ENCODE data around the gene LCN6. TPM values are rescaled to one million over a fixed set of nuclear protein-coding genes. Genes with fewer than 3 reads are reported as not detected.

LCN6 gene
- total and polyA plus RNA-seq, 2 of the 13 experiments (the other 11 are each of a cell fraction or from before 2014, with no cell fraction given): not detected

DNA sequence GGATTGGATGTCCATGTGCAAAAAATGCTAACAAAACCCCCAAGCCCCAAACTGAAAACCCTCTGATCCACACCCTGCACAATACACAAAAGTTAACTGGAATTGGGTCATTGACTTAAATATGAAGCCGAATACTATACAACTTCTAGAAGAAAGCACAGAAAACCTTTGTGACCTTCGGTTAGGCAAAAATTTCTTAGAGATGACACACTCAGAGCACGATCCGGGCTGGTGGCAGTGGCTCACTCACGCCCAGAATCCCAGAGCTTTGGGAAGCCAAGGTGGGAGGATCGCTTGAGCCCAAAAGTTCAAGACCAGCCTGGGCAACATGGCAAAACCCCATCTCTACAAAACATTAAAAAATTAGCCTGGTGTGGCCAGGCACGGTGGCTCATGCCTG, 37.8 kb downstream of the LCN6 start (continued):
- TF ChIP-seq, protein P1, sequence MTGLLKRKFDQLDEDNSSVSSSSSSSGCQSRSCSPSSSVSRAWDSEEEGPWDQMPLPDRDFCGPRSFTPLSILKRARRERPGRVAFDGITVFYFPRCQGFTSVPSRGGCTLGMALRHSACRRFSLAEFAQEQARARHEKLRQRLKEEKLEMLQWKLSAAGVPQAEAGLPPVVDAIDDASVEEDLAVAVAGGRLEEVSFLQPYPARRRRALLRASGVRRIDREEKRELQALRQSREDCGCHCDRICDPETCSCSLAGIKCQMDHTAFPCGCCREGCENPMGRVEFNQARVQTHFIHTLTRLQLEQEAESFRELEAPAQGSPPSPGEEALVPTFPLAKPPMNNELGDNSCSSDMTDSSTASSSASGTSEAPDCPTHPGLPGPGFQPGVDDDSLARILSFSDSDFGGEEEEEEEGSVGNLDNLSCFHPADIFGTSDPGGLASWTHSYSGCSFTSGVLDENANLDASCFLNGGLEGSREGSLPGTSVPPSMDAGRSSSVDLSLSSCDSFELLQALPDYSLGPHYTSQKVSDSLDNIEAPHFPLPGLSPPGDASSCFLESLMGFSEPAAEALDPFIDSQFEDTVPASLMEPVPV (CRISPR knock-in tag; IDR thresholded peaks at IDR 0.05): no peak
- no peak for TF ChIP-seq ZNF124 (CRISPR knock-in tag; IDR thresholded peaks at IDR 0.05)

DNA sequence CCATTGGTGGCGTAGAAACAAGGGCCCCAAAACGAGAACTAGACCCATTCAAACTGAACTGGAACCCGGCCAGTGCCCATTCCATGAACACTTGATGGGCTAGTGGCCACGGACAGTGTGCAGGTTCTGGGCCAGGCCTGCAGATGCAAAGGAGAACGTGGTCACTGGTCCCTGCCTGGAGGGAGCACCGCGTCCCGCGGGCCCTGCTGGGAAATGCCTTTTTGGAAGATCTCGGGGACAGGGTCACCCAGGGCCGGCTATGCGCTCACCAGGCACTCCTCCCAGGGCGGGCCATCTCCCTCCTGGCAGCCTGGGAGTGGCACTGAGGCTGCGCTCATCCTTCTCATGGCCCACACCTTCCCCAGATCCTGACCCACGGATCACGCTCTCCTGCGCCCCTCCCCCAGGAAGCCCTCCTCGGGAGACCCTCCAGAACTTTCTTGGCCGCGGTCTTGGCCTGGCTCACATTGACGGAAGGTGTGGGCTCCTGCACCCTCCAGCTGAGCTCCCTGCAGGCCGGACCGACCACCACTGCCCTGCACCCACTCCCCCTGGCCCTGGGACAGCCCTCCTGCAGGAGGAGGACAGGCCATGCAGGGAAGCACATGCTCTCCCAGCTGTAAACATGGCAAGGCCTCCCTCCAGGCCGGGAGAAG, 38.7 kb downstream of the LCN6 start:
- DNase-seq (ENCODE audit: low spot score) (no peak), FAIRE-seq (no peak), ATAC-seq (peak; percentile 27; the same call in 2 of the 3 replicates)
- Histone ChIP-seq H3K4me1 (ENCODE audit: insufficient read depth, low read length) (peaks cover 29% of the 10 kb centered on the region), H3K27ac (ENCODE audit: extremely low read length, insufficient read depth, low read length) (no peak overlapping the region), H3K9ac (ENCODE audit: insufficient read depth, low read depth, low read length) (no peak overlapping the region), H2AFZ (ENCODE audit: low read length) (no peak overlapping the region), H3K9me3 (ENCODE audit: low read length) (no peaks in the 10 kb centered on the region), H3K27me3 (ENCODE audit: control insufficient read depth in 1 of 2, insufficient read depth in 2 of 2, low read length in 2 of 2) (peaks cover 15 to 65% of the 10 kb centered on the region in 2 experiments; a peak in 3 of 5 replicates), H3K36me3 (replicated peaks in 1 of 2; ENCODE audit: control insufficient read depth in 1 of 2, insufficient read depth in 2 of 2, low read length in 2 of 2) (no peaks in the 10 kb centered on the region), H3K4me3 (replicated peaks in 1 of 3; ENCODE audit: insufficient read depth in 1 of 3, low read depth in 2 of 3, low read length in 3 of 3) (peak overlapping the region in 1 of 3 experiments; percentile 3; a peak in 1 of 6 replicates), H4K20me1 (ENCODE audit: insufficient read depth, low read length) (no peaks in the 10 kb centered on the region), H3K79me2 (ENCODE audit: insufficient read depth, low read length) (no peaks in the 10 kb centered on the region), H3K4me2 (ENCODE audit: low read depth, low read length) (no peak overlapping the region)
- ChIA-PET POLR2A (no interaction called here), CTCF (ENCODE audit: low intra/inter-chr PET ratio, low total read pairs) (no interaction called here)
- WGBS (ENCODE audit: low lambda C conversion rate): 50% methylated on average over 12 of the region's 24 CpGs
- no TSS peak for BruUV-seq (replicated peaks)
- intact Hi-C loops (cut with micrococcal nuclease; ENCODE audit: unreplicated experiment) (no loop called here), in situ Hi-C loops (cut with HindIII; ENCODE audit: extremely low pct_ligation_motif_present, low pct_unique_long_range_greater_than_20kb) (no loop called here)
- TF ChIP-seq, protein P2, sequence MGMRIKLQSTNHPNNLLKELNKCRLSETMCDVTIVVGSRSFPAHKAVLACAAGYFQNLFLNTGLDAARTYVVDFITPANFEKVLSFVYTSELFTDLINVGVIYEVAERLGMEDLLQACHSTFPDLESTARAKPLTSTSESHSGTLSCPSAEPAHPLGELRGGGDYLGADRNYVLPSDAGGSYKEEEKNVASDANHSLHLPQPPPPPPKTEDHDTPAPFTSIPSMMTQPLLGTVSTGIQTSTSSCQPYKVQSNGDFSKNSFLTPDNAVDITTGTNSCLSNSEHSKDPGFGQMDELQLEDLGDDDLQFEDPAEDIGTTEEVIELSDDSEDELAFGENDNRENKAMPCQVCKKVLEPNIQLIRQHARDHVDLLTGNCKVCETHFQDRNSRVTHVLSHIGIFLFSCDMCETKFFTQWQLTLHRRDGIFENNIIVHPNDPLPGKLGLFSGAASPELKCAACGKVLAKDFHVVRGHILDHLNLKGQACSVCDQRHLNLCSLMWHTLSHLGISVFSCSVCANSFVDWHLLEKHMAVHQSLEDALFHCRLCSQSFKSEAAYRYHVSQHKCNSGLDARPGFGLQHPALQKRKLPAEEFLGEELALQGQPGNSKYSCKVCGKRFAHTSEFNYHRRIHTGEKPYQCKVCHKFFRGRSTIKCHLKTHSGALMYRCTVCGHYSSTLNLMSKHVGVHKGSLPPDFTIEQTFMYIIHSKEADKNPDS (CRISPR knock-in tag; IDR thresholded peaks at IDR 0.05): no peak
- TF ChIP-seq, protein P3, sequence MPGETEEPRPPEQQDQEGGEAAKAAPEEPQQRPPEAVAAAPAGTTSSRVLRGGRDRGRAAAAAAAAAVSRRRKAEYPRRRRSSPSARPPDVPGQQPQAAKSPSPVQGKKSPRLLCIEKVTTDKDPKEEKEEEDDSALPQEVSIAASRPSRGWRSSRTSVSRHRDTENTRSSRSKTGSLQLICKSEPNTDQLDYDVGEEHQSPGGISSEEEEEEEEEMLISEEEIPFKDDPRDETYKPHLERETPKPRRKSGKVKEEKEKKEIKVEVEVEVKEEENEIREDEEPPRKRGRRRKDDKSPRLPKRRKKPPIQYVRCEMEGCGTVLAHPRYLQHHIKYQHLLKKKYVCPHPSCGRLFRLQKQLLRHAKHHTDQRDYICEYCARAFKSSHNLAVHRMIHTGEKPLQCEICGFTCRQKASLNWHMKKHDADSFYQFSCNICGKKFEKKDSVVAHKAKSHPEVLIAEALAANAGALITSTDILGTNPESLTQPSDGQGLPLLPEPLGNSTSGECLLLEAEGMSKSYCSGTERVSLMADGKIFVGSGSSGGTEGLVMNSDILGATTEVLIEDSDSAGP (CRISPR knock-in tag; IDR thresholded peaks at IDR 0.05; ENCODE audit: borderline replicate concordance): no peak
- TF ChIP-seq RBM39 (IDR thresholded peaks at IDR 0.05; ENCODE audit: low read depth, low read length, poor library complexity, severe bottlenecking) (no peak), ZNF430 (CRISPR knock-in tag; IDR thresholded peaks at IDR 0.05) (no peak), GPN1 (CRISPR knock-in tag; IDR thresholded peaks at IDR 0.05; ENCODE audit: borderline replicate concordance) (no peak), HIVEP1 (CRISPR knock-in tag; IDR thresholded peaks at IDR 0.05) (no peak), ONECUT2 (CRISPR knock-in tag; IDR thresholded peaks at IDR 0.05) (no peak)
- TF ChIP-seq, protein P4, sequence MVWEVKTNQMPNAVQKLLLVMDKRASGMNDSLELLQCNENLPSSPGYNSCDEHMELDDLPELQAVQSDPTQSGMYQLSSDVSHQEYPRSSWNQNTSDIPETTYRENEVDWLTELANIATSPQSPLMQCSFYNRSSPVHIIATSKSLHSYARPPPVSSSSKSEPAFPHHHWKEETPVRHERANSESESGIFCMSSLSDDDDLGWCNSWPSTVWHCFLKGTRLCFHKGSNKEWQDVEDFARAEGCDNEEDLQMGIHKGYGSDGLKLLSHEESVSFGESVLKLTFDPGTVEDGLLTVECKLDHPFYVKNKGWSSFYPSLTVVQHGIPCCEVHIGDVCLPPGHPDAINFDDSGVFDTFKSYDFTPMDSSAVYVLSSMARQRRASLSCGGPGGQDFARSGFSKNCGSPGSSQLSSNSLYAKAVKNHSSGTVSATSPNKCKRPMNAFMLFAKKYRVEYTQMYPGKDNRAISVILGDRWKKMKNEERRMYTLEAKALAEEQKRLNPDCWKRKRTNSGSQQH (CRISPR knock-in tag; IDR thresholded peaks at IDR 0.05; ENCODE audit: low read depth): no peak
